Transverse colon (tissue), 4 donors: ENCODE measurements around the gene RPS6KA5. TPM values are rescaled to one million over a fixed set of nuclear protein-coding genes. Genes with fewer than 3 reads are reported as not detected.
A peak's percentile ranks its signal among the peaks of the same experiment; 100 is the strongest.

Experiments used
- DNase-seq: peaks from one replicate; pipeline ENCODE4 v3.0.0-alpha.2; 2019
- H3K27ac ChIP-seq, 4 donors: fragments of 200-600 bp; sonication (generic); 2 replicates each; pipeline ENCODE4 v1.5.1; 2016 to 2018; ENCODE audit warnings: inconsistent platforms in 4 of 4
- H3K27me3 ChIP-seq: fragments of 200-600 bp; sonication (generic); 2 replicates; pipeline ENCODE4 v1.5.1; 2017; ENCODE audit warnings: inconsistent platforms
- H3K36me3 ChIP-seq, 4 donors: fragments of 200-600 bp; sonication (generic); 2 replicates each; pipeline ENCODE4 v1.5.1; 2017 to 2019; ENCODE audit warnings: inconsistent platforms in 4 of 4
- H3K4me1 ChIP-seq, 4 donors: fragments of 200-600 bp; sonication (generic); 2 replicates each; pipeline ENCODE4 v1.5.1; 2017 to 2020; ENCODE audit warnings: inconsistent platforms in 4 of 4
- H3K4me3 ChIP-seq, 4 donors: fragments of 200-600 bp; sonication (generic); 1 replicate in 1 of 4; 2 replicates in 3 of 4; pipeline versions ENCODE4 v1.5.1 to v1.6.1; 2017 to 2019; ENCODE audit warnings: inconsistent platforms in 4 of 4
- H3K9me3 ChIP-seq, 2 donors: fragments of 200-600 bp; sonication (generic); 2 replicates each; pipeline ENCODE4 v1.5.1; 2017 to 2019; ENCODE audit warnings: inconsistent platforms in 2 of 2
- CTCF ChIP-seq, 5 experiments: fragments of 200-600 bp in 3 of 5; fragments of 450-650 bp in 2 of 5; sonication (generic) in 3 of 5; IDR thresholded peaks; 1 replicate in 2 of 5; 2 replicates in 3 of 5; pipeline ENCODE4 v1.5.1; 2016 to 2017; ENCODE audit warnings: antibody characterized with exemption in 5 of 5, inconsistent platforms in 3 of 5, mild to moderate bottlenecking in 2 of 5, moderate library complexity in 1 of 5
- EP300 ChIP-seq: sonication (generic); formaldehyde crosslinking; IDR thresholded peaks from one replicate; pipeline ENCODE4 v1.6.1; 2017; ENCODE audit warnings: antibody characterized with exemption, low read depth
- POLR2A ChIP-seq: fragments of 450-650 bp; IDR thresholded peaks from one replicate; pipeline ENCODE4 v1.6.1; 2016; ENCODE audit warnings: antibody characterized with exemption, mild to moderate bottlenecking, moderate library complexity
- POLR2AphosphoS5 ChIP-seq, 3 donors: sonication (generic); formaldehyde crosslinking; IDR thresholded peaks; one replicate each; pipeline ENCODE4 v1.6.1; 2016; ENCODE audit warnings: antibody characterized with exemption in 3 of 3
- WGBS, 2 donors: methylation state at CpG; one replicate each; pipeline ENCODE4 v1.1.5; 2018; ENCODE audit warnings: low coverage in 1 of 2; 5-methylcytosine and 5-hydroxymethylcytosine counted together
- in situ Hi-C, 4 donors: fragments of 200-750 bp; cut with MboI; loops; one replicate each; pipeline versions ENCODE4 v1.15.0 to v1.15.1; 2017; ENCODE audit warnings: low sequenced_read_pairs in 3 of 4, low pct_ligation_motif_present in 1 of 4, low pct_unique_long_range_greater_than_20kb in 1 of 4
- intact Hi-C: fragments of 100-400 bp; cut with DNase I; formaldehyde crosslinking; loops from one replicate; pipeline ENCODE4 v1.15.1; 2023; ENCODE audit warnings: low total_unique reads
- total RNA-seq, 4 donors: library from RNA; depleted of rRNA; stranded (reverse); fragments of >200 nt; gene quantifications; one replicate each; pipeline ENCODE4 v1.1.0, GENCODE V29; 2016

The RPS6KA5 gene
- total RNA-seq, 4 donors from 2014 or later: 7.5 to 32.8 (median 28.0) TPM

DNA sequence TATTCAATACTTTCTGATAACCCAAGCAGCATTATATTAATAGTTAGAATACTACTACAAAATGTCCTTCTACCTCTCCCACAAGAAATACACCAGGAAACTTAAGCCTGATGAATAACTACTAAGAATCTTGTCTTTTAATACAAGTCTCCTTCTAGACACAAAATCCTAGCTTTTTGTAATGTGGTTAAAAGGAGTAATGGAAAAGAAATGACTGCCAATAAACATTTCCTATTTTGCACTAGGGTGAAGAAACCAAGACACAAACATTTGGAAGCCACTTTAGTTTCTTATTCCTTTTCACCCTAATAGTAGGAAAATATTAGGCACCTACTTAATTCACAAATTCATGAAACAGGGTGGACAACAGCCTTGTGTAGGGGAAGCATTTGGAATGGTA is 192.9 kb downstream of the RPS6KA5 start:
- Histone ChIP-seq H3K9me3 (no peaks in the 10 kb centered on the region), H3K27ac (peak overlapping the region in 1 of 4 donors; percentile 19), H3K27me3 (no peaks in the 10 kb centered on the region), H3K4me1 (peaks cover 2 to 13% (median 7%) of the 10 kb centered on the region in 4 donors), H3K36me3 (no peaks in the 10 kb centered on the region), H3K4me3 (no peak overlapping the region)
- in situ Hi-C loops (no loop called here), intact Hi-C loops (no loop called here)
- DNase-seq: no peak
- TF ChIP-seq EP300 (no peak), POLR2A (no peak), POLR2AphosphoS5 (IDR thresholded peaks at IDR 0.05) (no peak), CTCF (IDR thresholded peaks at IDR 0.05) (no peak)

DNA sequence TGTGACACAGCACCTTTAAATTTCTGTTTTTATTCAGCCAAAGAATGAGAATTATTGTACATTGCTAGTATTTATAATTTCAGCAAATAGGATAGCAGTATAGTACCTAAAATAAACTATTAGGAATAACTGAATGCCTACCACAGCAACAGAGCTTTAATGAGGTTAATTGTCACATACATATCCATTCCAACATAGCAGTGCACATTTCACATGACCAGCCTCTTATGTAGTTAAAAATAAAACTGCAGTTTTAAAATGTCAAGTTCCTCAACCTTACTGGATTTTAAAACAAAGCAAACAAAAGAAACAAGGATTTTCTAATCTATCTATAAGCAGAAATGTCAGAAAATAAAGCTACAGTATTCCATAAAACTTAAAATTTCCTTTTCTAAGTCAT is 193.6 kb downstream of the RPS6KA5 start:
- H3K9me3 ChIP-seq: no peaks in the 10 kb centered on the region
- intact Hi-C loops (no loop called here), in situ Hi-C loops (no loop called here)
- TF ChIP-seq POLR2A (no peak), POLR2AphosphoS5 (IDR thresholded peaks at IDR 0.05) (no peak), EP300 (no peak), CTCF (IDR thresholded peaks at IDR 0.05) (no peak)
- peaks cover 2 to 9% (median 6%) of the 10 kb centered on the region in 4 donors for H3K4me1 ChIP-seq
- no peak overlapping the region for H3K4me3 ChIP-seq
- DNase-seq: no peak
- no peaks in the 10 kb centered on the region for H3K36me3 ChIP-seq
- H3K27ac ChIP-seq: no peak overlapping the region
- no peaks in the 10 kb centered on the region for H3K27me3 ChIP-seq

DNA sequence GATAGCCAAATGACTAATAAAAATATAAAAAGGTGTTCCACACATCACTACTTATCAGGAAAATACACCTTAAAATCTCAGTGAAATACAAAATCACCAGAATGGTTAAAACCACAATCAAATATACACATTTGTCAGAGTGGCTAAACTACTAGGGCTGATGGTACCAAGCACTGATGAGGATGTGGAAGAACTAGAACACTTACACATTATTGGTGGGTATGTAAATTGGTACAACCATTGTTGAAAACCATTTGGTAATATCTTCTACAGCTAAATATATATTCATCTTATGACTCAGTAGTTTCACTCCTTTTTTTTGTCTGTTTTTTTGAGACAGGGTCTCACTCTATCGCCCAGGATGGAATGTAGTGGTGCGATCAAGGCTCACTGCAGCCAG is 195.7 kb downstream of the RPS6KA5 start:
- 82 to 88% methylated on average over 2 of the region's 2 CpGs for WGBS, 2 donors
- no peak overlapping the region for H3K27ac ChIP-seq
- in situ Hi-C loops (no loop called here), intact Hi-C loops (no loop called here)
- no peak for DNase-seq
- TF ChIP-seq EP300: no peak
- TF ChIP-seq CTCF (IDR thresholded peaks at IDR 0.05): no peak
- TF ChIP-seq POLR2AphosphoS5 (IDR thresholded peaks at IDR 0.05): no peak
- TF ChIP-seq POLR2A: no peak
- H3K4me3 ChIP-seq: no peak overlapping the region
- no peaks in the 10 kb centered on the region for H3K27me3 ChIP-seq
- peaks cover 0 to 6% (median 1%) of the 10 kb centered on the region in 4 donors for H3K4me1 ChIP-seq
- H3K9me3 ChIP-seq: no peaks in the 10 kb centered on the region
- no peaks in the 10 kb centered on the region for H3K36me3 ChIP-seq

GRCh38 chr14:90858511-90858910 is 201.9 kb downstream of the RPS6KA5 start:
- Histone ChIP-seq H3K4me1 (no peaks in the 10 kb centered on the region), H3K4me3 (no peak overlapping the region), H3K27me3 (no peaks in the 10 kb centered on the region), H3K36me3 (no peaks in the 10 kb centered on the region), H3K9me3 (no peaks in the 10 kb centered on the region), H3K27ac (no peak overlapping the region)
- no peak for DNase-seq
- TF ChIP-seq CTCF (IDR thresholded peaks at IDR 0.05): no peak
- TF ChIP-seq POLR2AphosphoS5 (IDR thresholded peaks at IDR 0.05): no peak
- no peak for TF ChIP-seq POLR2A
- TF ChIP-seq EP300: no peak
- 60 to 66% methylated on average over 5 of the region's 5 CpGs for WGBS, 2 donors
- intact Hi-C loops: no loop called here
- in situ Hi-C loops: no loop called here
